HepG2 (cell line): Measurements from ENCODE around the gene ZFYVE28. TPM values are rescaled to one million over a fixed set of nuclear protein-coding genes. Genes with fewer than 3 reads are reported as not detected.

Experiments used
- BATF2 ChIP-seq: sonication (generic); formaldehyde crosslinking; IDR thresholded peaks from 2 replicates; pipeline ENCODE4 v1.8.0; 2022; ENCODE audit warnings: mild to moderate bottlenecking, missing genetic modification reagents, moderate library complexity
- FOSL2 ChIP-seq: sonication (generic); formaldehyde crosslinking; IDR thresholded peaks from 2 replicates; pipeline ENCODE4 v1.4.0; 2020; ENCODE audit warnings: missing genetic modification reagents
- MBD4 ChIP-seq: IDR thresholded peaks from 2 replicates; pipeline ENCODE4 v1.6.1; 2012; ENCODE audit warnings: low read length, inconsistent platforms, borderline replicate concordance
- NRL ChIP-seq: sonication (generic); formaldehyde crosslinking; IDR thresholded peaks from 2 replicates; pipeline ENCODE4 v1.5.0; 2020; ENCODE audit warnings: missing genetic modification reagents, mild to moderate bottlenecking, moderate library complexity, borderline replicate concordance
- PATZ1 ChIP-seq: sonication (generic); formaldehyde crosslinking; IDR thresholded peaks from 2 replicates; pipeline ENCODE4 v1.4.0; 2020; ENCODE audit warnings: missing genetic modification reagents
- THAP11 ChIP-seq: IDR thresholded peaks from 2 replicates; pipeline ENCODE4 v1.6.1; 2016; ENCODE audit warnings: missing biosample characterization, missing genetic modification reagents
- ZFX ChIP-seq: sonication (generic); formaldehyde crosslinking; IDR thresholded peaks from 2 replicates; pipeline ENCODE4 v1.4.0; 2020; ENCODE audit warnings: mild to moderate bottlenecking, low read depth, missing genetic modification reagents, moderate library complexity
- ZNF589 ChIP-seq: sonication (generic); formaldehyde crosslinking; conservative IDR thresholded peaks from 2 replicates; pipeline ENCODE4 v1.8.0; 2022; ENCODE audit warnings: mild to moderate bottlenecking, moderate library complexity, missing genetic modification reagents
- polyA plus RNA-seq, 8 experiments: library from polyadenylated mRNA; depleted of rRNA in 3 of 8; stranded (reverse) in 7 of 8; unstranded in 1 of 8; fragments of >200 nt; fragmentation: Illumina TruSeq in 4 of 8; extraction: Trizol in 4 of 8; gene quantifications; 2 replicates each; pipeline versions ENCODE4 v1.2.1 to v1.2.3, GENCODE V29; 2011 to 2016; ENCODE audit warnings: low read depth in 4 of 8, missing spikeins in 1 of 8, mixed read lengths in 1 of 8; ENCODE audit not compliant: insufficient read depth in 1 of 8
- small RNA-seq, 3 experiments: library from RNA; depleted of rRNA; stranded (forward); fragments of <200 nt; gene quantifications; one replicate each; pipeline ENCODE3, GENCODE V24; 2012; ENCODE audit warnings: low read depth in 2 of 3, low replicate concordance in 1 of 3; ENCODE audit not compliant: insufficient read length in 3 of 3, insufficient read depth in 2 of 3
- total RNA-seq, 5 experiments: library from RNA; depleted of rRNA; stranded (reverse); fragments of >200 nt; fragmentation: Illumina TruSeq; extraction: Trizol; gene quantifications; 2 replicates each; pipeline ENCODE4 v1.2.3, GENCODE V29; 2016; ENCODE audit warnings: low read depth in 1 of 5

The ZFYVE28 gene
- total and polyA plus RNA-seq, 2 of the 13 experiments (the other 11 are each of a cell fraction or from before 2014, with no cell fraction given): 0.12 to 0.22 TPM

GRCh38 chr4:2220016-2220630, 198.3 kb downstream of the ZFYVE28 start (continued):
- TF ChIP-seq BATF2 (no peak), ZFX (CRISPR knock-in tag) (0 out of 2 replicates have a peak, but pooled peaks have one; percentile 42), MBD4 (no peak), ZNF589 (CRISPR knock-in tag) (0 out of 2 replicates have a peak, but pooled peaks have one; percentile 45), NRL (no peak), PATZ1 (0 out of 2 replicates have a peak, but pooled peaks have one; percentile 28), FOSL2 (CRISPR knock-in tag) (0 out of 2 replicates have a peak, but pooled peaks have one; percentile 30), THAP11 (CRISPR knock-in tag) (peak; percentile 53; the same call in 1 of the 2 replicates)

Small RNA genes within 50 kb of the gene (small RNA-seq; reads per million reads assigned to genes)
- gene COX6B1P5: 0 reads per million in 3 experiments

Other genes with a start within 250 kb of the ZFYVE28 start
- gene HAUS3, start 176.5 kb downstream of the ZFYVE28 start, total RNA-seq (2016; rRNA removed; fragmentation: Illumina TruSeq; extraction: Trizol): 12.6 and 16.3 TPM in 2 replicates
- gene HAUS3, start 176.5 kb downstream of the ZFYVE28 start, polyA plus RNA-seq (2011; rRNA removed): 3.3 and 3.9 TPM in 2 replicates
- 0.60 and 0.93 TPM in 2 replicates for gene POLN, start 176.5 kb downstream of the ZFYVE28 start, total RNA-seq (2016; rRNA removed; fragmentation: Illumina TruSeq; extraction: Trizol)
- 1.2 and 1.5 TPM in 2 replicates for gene POLN, start 176.5 kb downstream of the ZFYVE28 start, polyA plus RNA-seq (2011; rRNA removed)
- gene MXD4, start 156.5 kb downstream of the ZFYVE28 start, total RNA-seq (2016; rRNA removed; fragmentation: Illumina TruSeq; extraction: Trizol): 19.6 and 31.3 TPM in 2 replicates
- gene MXD4, start 156.5 kb downstream of the ZFYVE28 start, polyA plus RNA-seq (2011; rRNA removed): 29.0 and 35.5 TPM in 2 replicates
- gene CFAP99, start 310 bp upstream of the ZFYVE28 start, total RNA-seq (2016; rRNA removed; fragmentation: Illumina TruSeq; extraction: Trizol): not detected in 2 replicates
- 0.07 TPM in 1 of 2 replicates, not detected in the other for gene CFAP99, start 310 bp upstream of the ZFYVE28 start, polyA plus RNA-seq (2011; rRNA removed)
- gene RNF4, start 50.5 kb upstream of the ZFYVE28 start, total RNA-seq (2016; rRNA removed; fragmentation: Illumina TruSeq; extraction: Trizol): 38.1 and 46.7 TPM in 2 replicates
- 40.3 and 45.1 TPM in 2 replicates for gene RNF4, start 50.5 kb upstream of the ZFYVE28 start, polyA plus RNA-seq (2011; rRNA removed)
- gene FAM193A, start 118.0 kb upstream of the ZFYVE28 start, total RNA-seq (2016; rRNA removed; fragmentation: Illumina TruSeq; extraction: Trizol): 7.2 and 8.7 TPM in 2 replicates
- 5.7 and 6.0 TPM in 2 replicates for gene FAM193A, start 118.0 kb upstream of the ZFYVE28 start, polyA plus RNA-seq (2011; rRNA removed)